ENCODE measurements around the gene KRTAP9-4. TPM values are rescaled to one million over a fixed set of nuclear protein-coding genes. Genes with fewer than 3 reads are reported as not detected.

Gene KRTAP9-4
- total RNA-seq, 2 experiments from 2014 or later = not detected

DNA sequence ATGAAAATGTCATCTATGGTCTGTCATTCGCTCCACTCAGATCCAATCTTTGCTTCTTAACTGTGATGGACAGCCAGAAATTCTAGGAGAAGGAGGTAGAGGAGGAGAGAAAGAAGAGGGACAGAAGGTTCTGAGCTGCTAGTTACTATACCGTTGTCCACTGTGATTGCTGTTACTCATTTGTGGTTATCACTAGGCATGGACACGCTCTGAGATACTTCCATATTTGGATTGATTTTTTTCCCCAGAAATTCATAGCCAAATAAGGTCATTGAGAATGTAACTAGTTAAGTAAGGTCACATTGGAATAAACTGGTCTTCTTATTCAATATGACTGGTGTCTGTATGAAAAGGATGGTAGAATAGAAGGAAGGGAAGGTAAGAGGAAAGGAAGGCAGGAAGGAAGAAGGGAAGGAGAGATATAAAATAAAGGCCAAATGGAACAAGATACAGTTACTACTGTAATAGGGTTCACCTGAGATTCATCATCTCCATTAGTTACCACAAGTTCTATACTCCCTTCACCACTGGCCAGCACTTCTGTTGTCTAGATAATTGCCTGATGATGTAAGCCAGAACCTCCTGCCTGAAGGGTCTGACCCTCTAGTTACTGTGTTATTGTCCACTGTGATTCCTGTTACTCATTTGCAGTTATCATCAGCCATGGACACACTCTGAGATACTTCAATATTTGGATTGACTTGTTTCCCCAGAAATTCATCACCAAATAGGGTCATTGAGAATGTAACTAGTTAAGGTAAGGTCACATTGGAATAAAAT is 28.9 kb downstream of the KRTAP9-4 start:
- Mint-ChIP-seq H3K27me3 (peaks cover 13% of the 10 kb centered on the region), H3K4me1 (no peaks in the 10 kb centered on the region), H3K9me3 (peaks cover 4% of the 10 kb centered on the region), H3K27ac (no peak overlapping the region), H3K36me3 (no peaks in the 10 kb centered on the region), H3K4me3 (no peak overlapping the region)
- ATAC-seq (ENCODE audit: low read depth) (no peak), DNase-seq (no peak)
- POLR2A ChIA-PET = no interaction called here

DNA sequence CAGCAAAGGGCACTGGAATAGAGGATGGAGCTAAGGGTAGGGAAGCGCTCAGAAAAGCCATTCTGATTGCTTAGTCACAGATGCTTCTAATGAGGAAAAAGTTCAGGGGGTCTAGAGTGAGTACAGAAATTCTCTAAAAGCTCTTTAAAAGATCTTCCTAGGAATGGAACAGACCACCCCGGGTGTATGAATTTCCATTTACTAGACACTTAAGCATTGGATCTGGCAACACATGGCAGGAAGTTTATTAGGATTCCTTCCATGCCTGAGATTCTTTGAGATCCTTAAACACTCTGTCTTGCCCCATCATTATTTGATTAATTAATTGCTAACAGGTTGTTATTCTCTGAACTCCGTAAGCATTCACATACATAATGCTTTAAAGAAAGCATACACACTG is 34.6 kb downstream of the KRTAP9-4 start:
- ATAC-seq (ENCODE audit: low read depth) = no peak
- POLR2A ChIA-PET = no interaction called here
- H3K9me3 Mint-ChIP-seq = peaks cover 4% of the 10 kb centered on the region
- DNase-seq = no peak
- peaks cover 2% of the 10 kb centered on the region for H3K4me1 Mint-ChIP-seq
- peaks cover 4% of the 10 kb centered on the region for H3K27me3 Mint-ChIP-seq
- no peak overlapping the region for H3K4me3 Mint-ChIP-seq
- H3K36me3 Mint-ChIP-seq = no peaks in the 10 kb centered on the region
- H3K27ac Mint-ChIP-seq = no peak overlapping the region

DNA sequence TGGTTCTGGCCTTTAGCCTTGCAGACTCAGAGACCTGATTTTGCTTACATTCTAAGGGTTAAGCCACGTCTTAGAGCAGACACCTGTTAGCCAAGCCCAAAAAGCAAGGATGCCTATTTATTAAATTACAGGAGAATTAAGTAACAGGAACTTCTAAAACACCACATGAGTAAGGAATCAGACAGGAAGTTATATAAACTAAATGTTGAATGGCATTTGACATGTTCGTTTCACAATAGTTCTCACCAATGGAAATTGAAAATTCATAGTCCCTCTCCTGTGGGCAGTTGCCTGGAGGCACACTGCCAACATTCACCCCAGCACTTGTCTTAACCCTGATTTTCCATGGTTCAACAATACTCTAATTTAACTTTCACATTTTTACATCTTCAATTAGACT is 35.1 kb downstream of the KRTAP9-4 start:
- Mint-ChIP-seq H3K27me3 (peaks cover 4% of the 10 kb centered on the region), H3K4me1 (peaks cover 2% of the 10 kb centered on the region), H3K9me3 (peaks cover 4% of the 10 kb centered on the region), H3K36me3 (no peaks in the 10 kb centered on the region), H3K27ac (no peak overlapping the region), H3K4me3 (no peak overlapping the region)
- POLR2A ChIA-PET = no interaction called here
- no peak for ATAC-seq (ENCODE audit: low read depth)
- no peak for DNase-seq

DNA sequence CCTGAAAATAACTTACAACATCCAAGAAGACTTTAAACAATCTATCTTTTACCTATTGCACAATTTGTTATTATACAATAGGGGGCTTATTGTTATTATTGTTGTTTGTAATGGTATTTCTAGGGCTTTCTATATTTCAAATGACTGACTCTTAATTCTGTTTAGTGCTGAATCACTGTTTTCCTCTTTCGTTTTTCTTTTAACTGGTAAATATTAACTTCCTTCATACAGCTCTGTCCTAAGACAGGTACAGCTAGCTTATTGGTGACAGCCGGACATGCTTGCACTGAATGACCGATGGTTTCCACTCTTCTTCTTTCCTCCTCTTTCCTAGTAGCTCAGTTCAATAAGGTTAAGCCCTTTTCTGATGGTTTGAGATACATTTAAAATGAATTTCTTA is 37.6 kb downstream of the KRTAP9-4 start:
- Mint-ChIP-seq H3K4me1 (peaks cover 2% of the 10 kb centered on the region), H3K9me3 (no peaks in the 10 kb centered on the region), H3K27ac (no peak overlapping the region), H3K4me3 (no peak overlapping the region), H3K27me3 (peaks cover 4% of the 10 kb centered on the region), H3K36me3 (no peaks in the 10 kb centered on the region)
- DNase-seq (no peak), ATAC-seq (ENCODE audit: low read depth) (no peak)
- POLR2A ChIA-PET = no interaction called here

DNA sequence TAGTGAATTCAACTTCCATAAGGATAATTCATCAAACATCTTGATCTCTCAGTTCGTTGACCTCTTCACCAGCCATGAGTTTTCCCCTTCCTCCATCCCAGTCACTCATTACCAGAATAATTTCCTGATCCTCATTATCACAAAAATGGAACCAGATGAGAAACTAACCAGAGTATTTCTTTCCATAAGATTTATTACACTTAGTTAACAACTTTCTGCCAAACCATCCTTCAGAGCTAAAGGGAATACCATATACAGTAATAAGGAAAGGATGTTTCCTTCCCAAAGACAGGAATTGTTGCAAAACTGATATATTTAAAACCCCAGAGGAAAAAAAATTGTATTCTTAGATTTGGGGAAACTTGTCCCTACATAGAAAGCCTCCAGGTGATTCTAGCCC is 44.5 kb downstream of the KRTAP9-4 start:
- Mint-ChIP-seq H3K27ac (no peak overlapping the region), H3K4me1 (no peaks in the 10 kb centered on the region), H3K4me3 (no peak overlapping the region), H3K36me3 (no peaks in the 10 kb centered on the region), H3K9me3 (no peaks in the 10 kb centered on the region), H3K27me3 (peaks cover 4% of the 10 kb centered on the region)
- ATAC-seq (ENCODE audit: low read depth) (no peak), DNase-seq (no peak)
- POLR2A ChIA-PET = no interaction called here

DNA sequence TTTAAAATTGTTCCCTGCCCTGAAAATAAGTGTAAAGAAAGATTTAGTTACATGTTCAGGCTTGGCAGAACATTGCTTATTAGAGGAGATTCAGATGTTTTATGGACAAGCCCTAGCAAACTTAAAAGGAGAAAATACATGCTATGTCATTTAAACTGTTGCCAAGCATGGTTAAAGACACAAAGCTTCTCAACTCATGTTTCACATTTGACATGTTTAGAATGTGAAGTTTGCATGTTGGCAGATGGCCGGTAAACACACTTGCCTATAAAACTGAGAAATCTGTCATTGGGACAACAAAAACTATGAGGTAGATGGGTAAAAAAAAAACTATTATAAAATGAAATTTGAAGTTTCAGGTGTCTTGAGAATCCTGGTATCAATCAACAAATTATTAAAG is 47.4 kb downstream of the KRTAP9-4 start:
- Mint-ChIP-seq H3K9me3 (peaks cover 4% of the 10 kb centered on the region), H3K4me1 (peaks cover 6% of the 10 kb centered on the region), H3K27me3 (no peaks in the 10 kb centered on the region), H3K4me3 (no peak overlapping the region), H3K27ac (no peak overlapping the region), H3K36me3 (no peaks in the 10 kb centered on the region)
- DNase-seq (no peak), ATAC-seq (ENCODE audit: low read depth) (no peak)
- POLR2A ChIA-PET = no interaction called here

DNA sequence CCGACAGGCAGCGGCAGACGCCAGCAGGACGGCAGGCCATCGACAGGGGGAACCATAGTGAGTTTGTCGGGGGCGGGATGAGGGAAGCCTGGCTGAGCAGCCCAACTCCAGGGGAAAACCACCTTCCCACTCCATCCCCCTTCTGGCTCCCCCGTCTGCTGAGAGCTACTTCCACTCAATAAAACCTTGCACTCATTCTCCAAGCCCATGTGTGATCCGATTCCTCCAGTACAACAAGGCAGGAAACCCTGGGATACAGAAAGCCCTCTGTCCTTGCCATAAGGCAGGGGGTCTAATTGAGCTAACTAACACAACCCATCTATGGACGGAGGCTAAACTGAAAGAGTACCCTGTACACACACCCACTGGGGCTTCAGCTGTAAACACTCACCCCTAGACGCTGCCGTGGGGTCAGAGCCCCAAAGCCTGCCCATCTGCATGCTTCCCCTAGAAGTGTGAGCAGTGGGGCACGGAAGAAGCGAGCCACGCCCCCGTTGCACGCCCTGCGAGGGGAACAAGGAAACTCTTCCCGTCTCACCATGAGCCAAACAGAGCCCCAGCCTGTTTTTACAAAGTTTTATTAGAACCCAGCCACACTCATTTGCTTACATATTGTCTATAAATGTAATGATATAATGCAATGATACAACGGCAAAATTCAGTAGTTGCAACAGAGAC is 49.1 kb downstream of the KRTAP9-4 start:
- H3K36me3 Mint-ChIP-seq = no peaks in the 10 kb centered on the region

More for the DNA sequence above, 49.1 kb downstream of the KRTAP9-4 start:
- Mint-ChIP-seq H3K4me1 (peaks cover 6% of the 10 kb centered on the region), H3K27me3 (no peaks in the 10 kb centered on the region), H3K4me3 (no peak overlapping the region), H3K27ac (no peak overlapping the region), H3K9me3 (peaks cover 4% of the 10 kb centered on the region)
- DNase-seq (no peak), ATAC-seq (ENCODE audit: low read depth) (no peak)
- POLR2A ChIA-PET = no interaction called here

Other genes starting within 250 kb of the KRTAP9-4 start
- gene KRTAP3-2, start 249.8 kb upstream of the KRTAP9-4 start, total RNA-seq = not detected
- gene KRTAP3-1, start 240.6 kb upstream of the KRTAP9-4 start, total RNA-seq = not detected
- not detected for gene KRTAP1-5, start 222.5 kb upstream of the KRTAP9-4 start, total RNA-seq
- gene KRTAP1-4, start 219.5 kb upstream of the KRTAP9-4 start, total RNA-seq = not detected
- not detected for gene KRTAP1-3, start 214.8 kb upstream of the KRTAP9-4 start, total RNA-seq
- not detected for gene KRTAP1-1, start 208.2 kb upstream of the KRTAP9-4 start, total RNA-seq
- not detected for gene KRTAP2-1, start 202.4 kb upstream of the KRTAP9-4 start, total RNA-seq
- gene KRTAP2-2, start 194.5 kb upstream of the KRTAP9-4 start, total RNA-seq = not detected
- gene KRTAP2-3, start 189.6 kb upstream of the KRTAP9-4 start, total RNA-seq = not detected
- gene KRTAP2-4, start 183.8 kb upstream of the KRTAP9-4 start, total RNA-seq = not detected
- gene KRTAP4-7, start 165.5 kb upstream of the KRTAP9-4 start, total RNA-seq = not detected
- gene KRTAP4-8, start 151.5 kb upstream of the KRTAP9-4 start, total RNA-seq = not detected
- not detected for gene KRTAP4-16, start 147.5 kb upstream of the KRTAP9-4 start, total RNA-seq
- gene KRTAP4-9, start 144.3 kb upstream of the KRTAP9-4 start, total RNA-seq = not detected
- not detected for gene KRTAP4-11, start 131.3 kb upstream of the KRTAP9-4 start, total RNA-seq
- not detected for gene KRTAP4-12, start 125.5 kb upstream of the KRTAP9-4 start, total RNA-seq
- not detected for gene KRTAP4-6, start 109.1 kb upstream of the KRTAP9-4 start, total RNA-seq
- gene KRTAP4-5, start 99.9 kb upstream of the KRTAP9-4 start, total RNA-seq = not detected
- not detected for gene KRTAP4-4, start 88.9 kb upstream of the KRTAP9-4 start, total RNA-seq
- not detected for gene KRTAP4-3, start 81.5 kb upstream of the KRTAP9-4 start, total RNA-seq
- not detected for gene KRTAP4-2, start 71.5 kb upstream of the KRTAP9-4 start, total RNA-seq
- not detected for gene KRTAP4-1, start 64.8 kb upstream of the KRTAP9-4 start, total RNA-seq
- not detected for gene KRTAP9-1, start 59.8 kb upstream of the KRTAP9-4 start, total RNA-seq
- gene KRTAP9-2, start 23.0 kb upstream of the KRTAP9-4 start, total RNA-seq = not detected
- not detected for gene KRTAP9-3, start 17.2 kb upstream of the KRTAP9-4 start, total RNA-seq
- not detected for gene KRTAP9-8, start 11.7 kb upstream of the KRTAP9-4 start, total RNA-seq
- not detected for gene KRTAP9-9, start 5.7 kb downstream of the KRTAP9-4 start, total RNA-seq
- gene KRTAP9-6, start 15.7 kb downstream of the KRTAP9-4 start, total RNA-seq = not detected
- gene KRTAP9-7, start 26.0 kb downstream of the KRTAP9-4 start, total RNA-seq = not detected
- not detected for gene KRTAP29-1, start 53.2 kb downstream of the KRTAP9-4 start, total RNA-seq
- not detected for gene KRTAP16-1, start 59.6 kb downstream of the KRTAP9-4 start, total RNA-seq
- not detected for gene KRTAP17-1, start 66.0 kb downstream of the KRTAP9-4 start, total RNA-seq
- not detected for gene KRT33A, start 101.1 kb downstream of the KRTAP9-4 start, total RNA-seq
- gene KRT33B, start 120.1 kb downstream of the KRTAP9-4 start, total RNA-seq = not detected
- not detected for gene KRT34, start 132.6 kb downstream of the KRTAP9-4 start, total RNA-seq
- not detected for gene KRT31, start 147.9 kb downstream of the KRTAP9-4 start, total RNA-seq
- gene KRT37, start 174.9 kb downstream of the KRTAP9-4 start, total RNA-seq = not detected
- gene KRT38, start 191.3 kb downstream of the KRTAP9-4 start, total RNA-seq = not detected
- gene KRT32, start 217.7 kb downstream of the KRTAP9-4 start, total RNA-seq = not detected
- not detected for gene KRT35, start 231.5 kb downstream of the KRTAP9-4 start, total RNA-seq
- not detected for gene KRT36, start 240.2 kb downstream of the KRTAP9-4 start, total RNA-seq

Measured in activated naive CD8-positive, alpha-beta T cell treated with anti-CD3 and anti-CD28 coated beads, Interleukin-2, amount 10 ng/mL, durations not matched to agents 7 days and 5 days (primary cell).